ENCODE results near the gene LRRC3C.
A peak's percentile ranks its signal among the peaks of the same experiment; 100 is the strongest.
"Not testable (repeated sequence)": the region's sequence is repeated elsewhere in the genome, so short reads cannot be mapped to it uniquely, and the experiment has no call there.

The LRRC3C gene

GRCh38 chr17:39924691-39925055, 2.9 kb upstream of the LRRC3C start:
- DNase-seq (ENCODE audit: low spot score), result no peak

- DNase-seq (ENCODE audit: low spot score), result no peak
These were observed 2.0 kb upstream of the LRRC3C start for GRCh38 chr17:39925282-39926134.

GRCh38 chr17:39926135-39926587, 1.4 kb upstream of the LRRC3C start:
- no peak for DNase-seq (ENCODE audit: low spot score)

- DNase-seq (ENCODE audit: low spot score), result peak; percentile 67
These were observed 888 bp upstream of the LRRC3C start for GRCh38 chr17:39926588-39927100.

GRCh38 chr17:39927929-39928857, 661 bp downstream of the LRRC3C start:
- no peak for DNase-seq (ENCODE audit: low spot score)

GRCh38 chr17:39928858-39929645, 1.5 kb downstream of the LRRC3C start:
- no peak for DNase-seq (ENCODE audit: low spot score)

- no peak for DNase-seq (ENCODE audit: low spot score)
These were observed 2.3 kb downstream of the LRRC3C start for GRCh38 chr17:39929646-39930407.

- no peak for DNase-seq (ENCODE audit: low spot score)
These were observed 6.4 kb downstream of the LRRC3C start for GRCh38 chr17:39933912-39934311.

- no peak for DNase-seq (ENCODE audit: low spot score)
These were observed 6.8 kb downstream of the LRRC3C start for GRCh38 chr17:39934324-39934723.

GRCh38 chr17:39935909-39936308, 8.4 kb downstream of the LRRC3C start:
- DNase-seq (ENCODE audit: low spot score), result no peak

GRCh38 chr17:39937447-39937846, 9.9 kb downstream of the LRRC3C start:
- DNase-seq (ENCODE audit: low spot score), result no peak

GRCh38 chr17:39938140-39938869, 10.8 kb downstream of the LRRC3C start:
- DNase-seq (ENCODE audit: low spot score), result no peak

GRCh38 chr17:39939106-39939505, 11.6 kb downstream of the LRRC3C start:
- DNase-seq (ENCODE audit: low spot score), result no peak

GRCh38 chr17:39939588-39940419, 12.3 kb downstream of the LRRC3C start:
- DNase-seq (ENCODE audit: low spot score), result peak; percentile 79

GRCh38 chr17:39943702-39944392, 16.3 kb downstream of the LRRC3C start:
- no peak for DNase-seq (ENCODE audit: low spot score)

- no peak for DNase-seq (ENCODE audit: low spot score)
These were observed 16.8 kb downstream of the LRRC3C start for GRCh38 chr17:39944393-39944711.

GRCh38 chr17:39946551-39947330, 19.2 kb downstream of the LRRC3C start:
- no peak for DNase-seq (ENCODE audit: low spot score)

- DNase-seq (ENCODE audit: low spot score), result not testable (repeated sequence)
These were observed 20.9 kb downstream of the LRRC3C start for GRCh38 chr17:39948489-39948828.
